ENCODE data around the gene TPRA1.

GRCh38 chr3:127552038-127552437 lies 38.5 kb downstream of the TPRA1 start:
- TF ChIP-seq CTCF (IDR thresholded peaks at IDR 0.05) (no peak), POLR2A (IDR thresholded peaks at IDR 0.05) (no peak)
